Stimulated activated CD4-positive, alpha-beta T cell treated with anti-CD3 and anti-CD28 coated beads, Interleukin-15, amount 100 ng/mL, for 24 hours (primary cell): ENCODE data around the gene IGF1R.
"Not testable (repeated sequence)": the region's sequence is repeated elsewhere in the genome, so short reads cannot be mapped to it uniquely, and the experiment has no call there.

Experiments
- DNase-seq: peaks from one replicate; pipeline ENCODE4 v3.0.0-alpha.2; 2020

Gene IGF1R

GRCh38 chr15:98954411-98954810 lies 306.1 kb downstream of the IGF1R start:
- no peak for DNase-seq

- no peak for DNase-seq
Measured at GRCh38 chr15:98955331-98955730, 307.0 kb downstream of the IGF1R start.

DNA sequence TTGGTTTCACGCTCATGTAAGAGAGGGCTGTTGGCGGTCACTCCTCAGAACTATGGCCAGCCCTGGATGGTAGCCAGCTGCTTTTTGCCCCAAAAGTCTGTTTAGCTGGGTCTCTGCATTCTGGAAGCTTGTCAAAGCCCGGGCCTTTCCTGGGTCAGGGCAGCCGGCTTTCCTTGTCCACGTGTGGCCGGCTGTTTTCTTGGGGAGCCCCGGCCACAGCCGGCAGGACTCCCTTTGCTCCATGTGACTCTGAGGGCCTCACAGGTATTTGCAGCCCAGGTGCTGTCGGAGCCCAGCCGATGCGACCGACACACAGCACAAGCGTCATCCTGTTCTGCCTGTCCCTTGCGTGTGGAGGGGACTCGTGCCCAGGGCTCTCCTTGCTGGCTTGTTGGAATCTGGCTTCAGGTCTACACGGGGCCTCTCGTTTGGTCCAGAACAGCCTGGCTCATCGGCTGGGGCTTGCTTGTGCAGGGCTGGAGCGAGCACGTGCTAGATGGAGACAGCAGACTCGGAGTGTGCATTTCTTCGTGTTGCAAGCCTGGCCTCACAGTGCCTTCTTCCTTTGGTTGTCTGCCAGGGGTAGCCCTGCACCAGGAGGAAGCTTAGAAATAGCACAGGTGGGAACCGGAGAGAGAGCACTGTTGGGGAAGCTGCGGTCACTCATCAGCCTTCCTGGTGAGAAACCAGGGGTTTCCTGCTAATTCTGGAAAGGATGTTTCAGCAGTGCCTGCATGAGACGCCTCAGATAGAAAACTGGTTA lies 307.8 kb downstream of the IGF1R start:
- DNase-seq: no peak

GRCh38 chr15:98956796-98957553 lies 308.6 kb downstream of the IGF1R start:
- no peak for DNase-seq

DNA sequence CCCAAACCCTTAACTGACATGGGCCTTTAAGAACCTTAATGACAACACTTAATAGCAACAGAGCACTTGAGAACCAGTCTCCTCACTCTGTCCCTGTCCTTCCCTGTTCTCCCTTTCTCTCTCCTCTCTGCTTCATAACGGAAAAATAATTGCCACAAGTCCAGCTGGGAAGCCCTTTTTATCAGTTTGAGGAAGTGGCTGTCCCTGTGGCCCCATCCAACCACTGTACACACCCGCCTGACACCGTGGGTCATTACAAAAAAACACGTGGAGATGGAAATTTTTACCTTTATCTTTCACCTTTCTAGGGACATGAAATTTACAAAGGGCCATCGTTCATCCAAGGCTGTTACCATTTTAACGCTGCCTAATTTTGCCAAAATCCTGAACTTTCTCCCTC lies 309.3 kb downstream of the IGF1R start:
- no peak for DNase-seq

GRCh38 chr15:98958076-98958475 lies 309.7 kb downstream of the IGF1R start:
- DNase-seq: no peak

- DNase-seq: no peak
Measured at GRCh38 chr15:98958918-98959639, 310.7 kb downstream of the IGF1R start.

- no peak for DNase-seq
Measured at GRCh38 chr15:98959640-98960007, 311.3 kb downstream of the IGF1R start.

- DNase-seq: no peak
Measured at GRCh38 chr15:98960555-98961050, 312.3 kb downstream of the IGF1R start.

GRCh38 chr15:98963444-98963843 lies 315.1 kb downstream of the IGF1R start:
- no peak for DNase-seq

GRCh38 chr15:98964466-98965133 lies 316.3 kb downstream of the IGF1R start:
- DNase-seq: no peak

GRCh38 chr15:98965134-98965491 lies 316.8 kb downstream of the IGF1R start:
- DNase-seq: not testable (repeated sequence)

DNA sequence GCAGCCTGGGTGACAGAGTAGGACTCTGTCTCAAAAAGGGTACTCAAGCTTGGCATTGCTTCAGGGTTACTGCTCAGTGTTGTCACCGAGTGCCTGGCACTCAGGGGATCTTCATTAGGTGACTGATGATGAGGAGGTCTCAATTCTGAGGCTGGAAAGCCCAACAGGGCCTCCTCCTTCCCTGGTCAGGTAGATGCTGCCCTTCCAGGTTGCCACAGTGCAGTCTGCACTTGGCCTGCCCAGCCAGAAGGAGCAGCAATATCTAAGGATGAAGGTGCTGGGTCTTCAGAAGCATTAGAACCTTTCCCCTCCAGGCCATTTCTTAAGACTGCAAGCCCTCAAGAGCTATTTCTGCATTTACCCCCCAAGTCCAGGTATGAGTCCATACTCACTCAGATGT lies 317.3 kb downstream of the IGF1R start:
- DNase-seq: no peak

GRCh38 chr15:98966091-98966787 lies 317.9 kb downstream of the IGF1R start:
- no peak for DNase-seq

GRCh38 chr15:98967096-98967495 lies 318.8 kb downstream of the IGF1R start:
- no peak for DNase-seq

DNA sequence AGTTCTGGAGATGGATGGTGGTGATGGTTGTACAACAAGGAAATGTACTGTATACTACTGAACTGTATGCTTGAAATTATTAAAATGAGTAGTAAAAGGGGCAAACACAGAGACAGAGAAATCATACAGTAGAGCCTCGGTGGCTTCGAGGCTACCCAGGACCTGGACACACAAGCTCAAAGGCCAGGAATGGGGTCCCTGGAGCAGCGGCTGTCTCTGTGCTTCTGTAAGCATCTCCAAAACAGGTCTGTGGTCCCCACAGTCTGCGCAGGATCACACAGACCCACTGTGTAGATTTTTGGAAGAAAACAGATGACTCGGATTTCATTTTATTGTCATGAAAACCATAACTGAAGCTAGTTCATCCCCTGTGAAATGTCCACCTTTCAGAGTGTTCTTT lies 319.6 kb downstream of the IGF1R start:
- no peak for DNase-seq

DNA sequence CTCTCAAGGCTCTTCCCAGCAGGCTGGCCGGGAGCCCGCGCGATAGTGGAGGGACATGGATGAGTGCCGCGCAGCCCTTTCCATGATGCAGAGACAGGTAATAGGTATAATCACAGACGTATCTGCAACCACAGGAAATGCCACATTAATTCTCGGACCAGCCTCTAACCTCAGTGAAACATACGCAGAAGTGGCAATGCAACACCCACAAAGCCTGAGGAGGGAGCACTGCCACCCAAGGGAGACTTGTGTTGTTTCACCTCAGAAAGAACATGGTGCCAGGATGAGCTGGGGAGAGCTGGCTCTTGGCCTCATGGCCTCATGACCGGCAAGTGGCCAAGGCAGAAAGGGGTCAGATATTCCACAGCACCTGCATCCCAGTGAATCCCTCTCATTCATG lies 320.2 kb downstream of the IGF1R start:
- no peak for DNase-seq

DNA sequence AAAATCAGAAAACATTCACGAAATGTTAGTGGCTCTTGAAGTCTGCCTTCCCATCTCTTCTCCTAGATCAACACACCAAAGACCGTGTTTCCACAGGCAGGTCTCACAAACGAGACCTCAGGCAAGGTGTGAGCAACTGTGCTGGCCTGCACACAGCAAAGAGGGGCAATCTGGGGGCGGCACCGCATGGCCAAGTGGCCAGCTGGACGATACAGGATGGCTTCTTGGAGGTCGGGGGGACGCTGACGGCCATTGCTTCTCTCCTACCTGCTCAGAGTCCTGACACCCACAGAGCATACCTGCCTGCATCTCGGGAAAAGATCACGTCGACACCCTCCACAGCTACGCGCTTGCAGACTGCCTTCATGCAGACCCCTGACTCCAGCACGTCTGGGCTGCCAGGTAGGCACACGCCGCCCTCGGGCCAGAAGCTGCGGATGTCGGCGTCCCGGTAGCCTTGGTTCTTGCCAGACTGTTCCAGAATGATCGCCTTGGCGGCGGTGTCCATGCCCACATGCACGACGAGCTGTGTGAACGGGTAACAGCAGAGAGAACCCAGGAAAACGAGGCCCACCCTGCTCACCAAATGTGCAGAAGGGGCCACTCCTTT lies 320.9 kb downstream of the IGF1R start:
- DNase-seq: no peak

DNA sequence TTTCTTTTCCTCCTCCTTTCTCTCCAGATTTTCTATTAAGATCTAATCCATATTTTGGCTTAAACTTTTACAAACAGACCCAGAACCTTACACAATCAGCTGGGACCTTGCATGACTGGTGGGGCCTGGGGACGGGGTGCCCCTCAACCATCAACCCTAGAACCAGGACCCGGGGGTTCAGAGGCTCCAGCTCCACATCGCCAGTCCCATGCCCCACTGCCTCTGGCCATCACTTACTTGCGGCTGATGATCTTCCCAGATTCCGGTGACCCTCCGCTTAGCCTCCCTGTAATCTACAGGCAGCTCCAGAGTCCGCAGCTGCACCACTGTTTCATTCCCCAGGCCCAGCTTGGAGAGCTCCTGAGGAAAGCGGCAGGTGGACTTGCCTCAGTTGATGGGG lies 322.5 kb downstream of the IGF1R start:
- DNase-seq: no peak

GRCh38 chr15:98976500-98976899 lies 328.2 kb downstream of the IGF1R start:
- no peak for DNase-seq

DNA sequence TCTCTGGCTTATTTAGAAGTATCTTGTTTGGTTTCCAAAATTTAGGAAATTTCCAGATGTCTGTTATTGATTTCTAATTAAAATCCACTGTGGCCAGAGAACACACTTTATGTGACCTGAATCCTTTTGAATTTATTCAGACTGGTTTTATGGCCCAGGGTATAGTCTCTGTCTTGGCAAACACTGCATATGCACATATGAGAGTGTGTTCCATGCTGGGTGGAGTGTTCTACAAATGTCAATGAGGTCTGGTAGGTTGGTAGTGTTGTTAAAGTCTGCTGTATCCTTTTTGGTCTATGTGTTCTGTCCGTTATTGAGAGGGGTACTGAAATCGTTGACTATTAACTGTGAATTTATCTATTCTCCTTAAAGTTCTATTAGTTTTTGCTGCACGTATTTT lies 329.1 kb downstream of the IGF1R start:
- no peak for DNase-seq

DNA sequence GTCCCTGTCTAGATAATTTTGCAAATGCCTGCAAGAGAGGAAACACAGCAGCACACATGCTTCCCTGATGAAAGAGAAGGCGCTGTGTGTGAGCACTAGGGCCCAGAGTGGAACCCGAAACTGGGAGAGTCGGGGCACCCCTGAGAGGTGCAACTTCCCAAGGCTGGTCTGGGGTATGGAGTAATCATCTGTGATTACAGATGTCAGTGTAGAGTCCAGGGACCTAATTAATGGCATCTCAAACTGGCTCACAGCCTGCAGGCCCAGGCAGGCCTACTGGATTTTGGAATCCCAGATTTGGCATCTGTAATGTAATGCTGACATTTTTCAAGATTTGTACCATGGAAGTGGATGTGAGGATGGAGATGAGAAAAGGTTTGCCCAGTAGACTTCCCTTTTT lies 329.8 kb downstream of the IGF1R start:
- no peak for DNase-seq
